OCI-LY1 (cell line): ENCODE results near the gene CCDC7.

Experiments used
- H2AFZ ChIP-seq: fragments of 200-600 bp; sonication (generic), shearing (Covaris generic); 2 replicates; pipeline ENCODE4 v1.6.0; 2014; ENCODE audit warnings: antibody characterized with exemption, mild to moderate bottlenecking, low read length
- H3F3A ChIP-seq: fragments of 200-600 bp; sonication (generic), shearing (Covaris generic); 2 replicates; pipeline ENCODE4 v1.6.0; 2014; ENCODE audit warnings: mild to moderate bottlenecking, antibody characterized with exemption, low read length, moderate library complexity; ENCODE audit not compliant: insufficient read depth
- H3K27ac ChIP-seq: fragments of 200-600 bp; sonication (generic); 2 replicates; pipeline ENCODE4 v1.5.1; 2014; ENCODE audit warnings: low read length, mixed run types, mild to moderate bottlenecking, low read depth; ENCODE audit not compliant: poor library complexity, severe bottlenecking
- H3K27me3 ChIP-seq: fragments of 200-600 bp; sonication (generic); 2 replicates; pipeline ENCODE4 v1.6.0; 2014; ENCODE audit warnings: antibody characterized with exemption, mild to moderate bottlenecking, low read length, moderate library complexity; ENCODE audit not compliant: insufficient read depth
- H3K36me3 ChIP-seq: fragments of 200-600 bp; sonication (generic); 2 replicates; pipeline ENCODE4 v1.6.1; 2014; ENCODE audit warnings: mild to moderate bottlenecking, antibody characterized with exemption, low read length, moderate library complexity, mixed read lengths; ENCODE audit not compliant: insufficient read depth
- H3K4me1 ChIP-seq: fragments of 200-600 bp; sonication (generic); 2 replicates; pipeline ENCODE4 v1.5.1; 2014; ENCODE audit warnings: mild to moderate bottlenecking, low read length, moderate library complexity; ENCODE audit not compliant: insufficient read depth, severe bottlenecking
- H3K4me2 ChIP-seq: fragments of 200-600 bp; sonication (generic), shearing (Covaris generic); 2 replicates; pipeline ENCODE4 v1.6.1; 2014; ENCODE audit warnings: low read length
- H3K4me3 ChIP-seq: fragments of 200-600 bp; sonication (generic); 2 replicates; pipeline ENCODE4 v1.5.1; 2014; ENCODE audit warnings: low read length, low read depth, mild to moderate bottlenecking, mixed read lengths; ENCODE audit not compliant: poor library complexity, severe bottlenecking
- H3K79me2 ChIP-seq: fragments of 200-600 bp; shearing (Covaris generic); 2 replicates; pipeline ENCODE4 v1.6.1; 2016; ENCODE audit warnings: mixed run types, low read length, mixed read lengths; ENCODE audit not compliant: insufficient read depth
- H3K9ac ChIP-seq: fragments of 200-600 bp; sonication (generic), shearing (Covaris generic); 2 replicates; pipeline ENCODE4 v1.6.1; 2014; ENCODE audit warnings: mild to moderate bottlenecking, low read length, mixed read lengths
- H3K9me2 ChIP-seq: fragments of 200-600 bp; sonication (generic), shearing (Covaris generic); 2 replicates; pipeline ENCODE4 v1.6.1; 2014; ENCODE audit warnings: low read depth, mild to moderate bottlenecking, low read length, mixed read lengths
- H3K9me3 ChIP-seq: fragments of 200-600 bp; shearing (Covaris generic); 2 replicates; pipeline ENCODE4 v1.6.1; 2014; ENCODE audit warnings: low read length, mixed read lengths
- H4K20me1 ChIP-seq: fragments of 200-600 bp; sonication (generic), shearing (Covaris generic); 2 replicates; pipeline ENCODE4 v1.6.0; 2016; ENCODE audit warnings: mild to moderate bottlenecking, low read length; ENCODE audit not compliant: insufficient read depth
- CTCF ChIP-seq: fragments of 200-600 bp; sonication (generic), shearing (Covaris generic); IDR thresholded peaks from 2 replicates; pipeline ENCODE4 v1.5.1; 2017; ENCODE audit warnings: mild to moderate bottlenecking, antibody characterized with exemption, low read length, moderate library complexity, mixed read lengths
- EZH2 ChIP-seq: fragments of 200-600 bp; sonication (generic), shearing (Covaris generic); IDR thresholded peaks from 2 replicates; pipeline ENCODE4 v1.8.0; 2017; ENCODE audit warnings: borderline replicate concordance, mixed run types, mild to moderate bottlenecking, antibody characterized with exemption, low read length, moderate library complexity, mixed read lengths

The CCDC7 gene

GRCh38 chr10:32922170-32922569 is 476.2 kb downstream of the CCDC7 start:
- Histone ChIP-seq H3K79me2 (no peaks in the 10 kb centered on the region; the same call in 1 of the 2 replicates), H3K9me2 (no peaks in the 10 kb centered on the region), H4K20me1 (no peaks in the 10 kb centered on the region), H3K27ac (no peak overlapping the region), H3K9me3 (no peaks in the 10 kb centered on the region), H3K4me3 (no peak overlapping the region), H3K27me3 (no peaks in the 10 kb centered on the region), H2AFZ (no peak overlapping the region), H3F3A (no peaks in the 10 kb centered on the region), H3K4me1 (no peaks in the 10 kb centered on the region), H3K9ac (no peak overlapping the region), H3K36me3 (peaks cover 77% of the 10 kb centered on the region), H3K4me2 (no peak overlapping the region)
- TF ChIP-seq CTCF (no peak), EZH2 (no peak)

GRCh38 chr10:32923134-32923533 is 477.2 kb downstream of the CCDC7 start:
- no peaks in the 10 kb centered on the region for H3F3A ChIP-seq
- H4K20me1 ChIP-seq = no peaks in the 10 kb centered on the region
- no peaks in the 10 kb centered on the region for H3K4me1 ChIP-seq
- H3K9ac ChIP-seq = no peak overlapping the region
- H3K9me3 ChIP-seq = no peaks in the 10 kb centered on the region
- no peak overlapping the region for H3K4me2 ChIP-seq
- H3K79me2 ChIP-seq = no peaks in the 10 kb centered on the region; the same call in 1 of the 2 replicates
- TF ChIP-seq CTCF (no peak), EZH2 (no peak)
- H3K27ac ChIP-seq = no peak overlapping the region
- H2AFZ ChIP-seq = no peak overlapping the region
- H3K36me3 ChIP-seq = peaks cover 87% of the 10 kb centered on the region
- no peak overlapping the region for H3K4me3 ChIP-seq
- no peaks in the 10 kb centered on the region for H3K9me2 ChIP-seq
- H3K27me3 ChIP-seq = no peaks in the 10 kb centered on the region

GRCh38 chr10:32923849-32924248 is 477.9 kb downstream of the CCDC7 start:
- Histone ChIP-seq H3F3A (no peaks in the 10 kb centered on the region), H3K27ac (no peak overlapping the region), H3K9ac (no peak overlapping the region), H3K4me2 (no peak overlapping the region), H3K27me3 (no peaks in the 10 kb centered on the region), H3K36me3 (peaks cover 85% of the 10 kb centered on the region), H3K79me2 (no peaks in the 10 kb centered on the region; the same call in 1 of the 2 replicates), H3K9me3 (no peaks in the 10 kb centered on the region), H4K20me1 (no peaks in the 10 kb centered on the region), H3K4me3 (no peak overlapping the region), H3K4me1 (no peaks in the 10 kb centered on the region), H3K9me2 (no peaks in the 10 kb centered on the region), H2AFZ (no peak overlapping the region)
- TF ChIP-seq CTCF (no peak), EZH2 (no peak)
